Stomach smooth muscle (tissue), 2 donors: ENCODE data around the gene EPHA3.

Experiments
- H3K27ac ChIP-seq: one replicate; pipeline ENCODE4 v1.7.0; 2013; ENCODE audit warnings: mild to moderate bottlenecking, low read length, inconsistent platforms
- H3K27me3 ChIP-seq, 2 donors: one replicate each; pipeline ENCODE4 v1.7.0; 2013; ENCODE audit warnings: low read length in 2 of 2; ENCODE audit not compliant: insufficient read depth in 2 of 2, control insufficient read depth in 1 of 2
- H3K36me3 ChIP-seq, 2 donors: one replicate each; pipeline ENCODE4 v1.7.0; 2013; ENCODE audit warnings: low read length in 2 of 2; ENCODE audit not compliant: control insufficient read depth in 2 of 2, insufficient read depth in 2 of 2
- H3K4me1 ChIP-seq: one replicate; pipeline ENCODE4 v1.7.0; 2013; ENCODE audit warnings: low read length; ENCODE audit not compliant: control insufficient read depth, insufficient read depth
- H3K4me3 ChIP-seq, 2 donors: one replicate each; pipeline ENCODE4 v1.7.0; 2013; ENCODE audit warnings: low read length in 2 of 2
- H3K9ac ChIP-seq, 2 donors: one replicate each; pipeline ENCODE4 v1.7.0; 2013; ENCODE audit warnings: low read length in 2 of 2, mild to moderate bottlenecking in 1 of 2
- H3K9me3 ChIP-seq, 2 donors: one replicate each; pipeline ENCODE4 v1.7.0; 2013; ENCODE audit warnings: low read length in 2 of 2; ENCODE audit not compliant: control insufficient read depth in 2 of 2
- donor health status: healthy.
- donor health status: Pancreatic carcinoma.

EPHA3 gene

DNA sequence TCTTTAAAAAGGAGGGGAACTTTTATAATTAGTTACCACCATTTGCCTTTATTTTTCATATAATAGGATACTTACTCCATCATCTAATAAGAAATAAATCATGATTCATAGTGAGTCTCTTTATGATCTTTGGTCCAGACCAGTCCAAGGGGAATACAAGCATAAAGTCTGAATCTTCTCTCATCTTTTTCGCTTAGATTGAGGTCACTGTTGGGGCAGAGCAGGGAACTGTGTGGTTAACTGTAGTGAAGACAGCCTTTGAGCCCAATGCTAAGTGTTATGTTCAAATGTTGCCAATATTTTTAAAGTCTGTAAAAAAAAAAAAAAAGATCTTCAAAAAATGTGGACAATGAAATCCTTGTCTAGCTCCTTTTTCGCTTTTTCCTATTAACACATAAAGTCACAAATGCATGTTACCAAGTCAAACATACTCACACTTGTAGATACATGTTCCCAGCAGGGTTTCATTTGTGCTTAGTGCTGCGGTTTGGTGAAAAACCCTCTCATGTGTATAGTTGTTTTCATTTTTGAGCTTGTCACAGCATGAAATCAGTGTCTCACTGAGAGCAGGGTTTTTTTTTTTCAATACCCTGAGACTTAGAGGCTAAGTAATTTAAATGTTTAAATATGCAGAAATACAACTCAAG is 72.1 kb downstream of the EPHA3 start:
- H3K4me3 ChIP-seq: no peak overlapping the region
- no peaks in the 10 kb centered on the region for H3K27me3 ChIP-seq
- H3K27ac ChIP-seq: no peak overlapping the region
- no peaks in the 10 kb centered on the region for H3K4me1 ChIP-seq
- H3K9me3 ChIP-seq: no peaks in the 10 kb centered on the region
- H3K36me3 ChIP-seq: no peaks in the 10 kb centered on the region
- H3K9ac ChIP-seq: no peak overlapping the region

DNA sequence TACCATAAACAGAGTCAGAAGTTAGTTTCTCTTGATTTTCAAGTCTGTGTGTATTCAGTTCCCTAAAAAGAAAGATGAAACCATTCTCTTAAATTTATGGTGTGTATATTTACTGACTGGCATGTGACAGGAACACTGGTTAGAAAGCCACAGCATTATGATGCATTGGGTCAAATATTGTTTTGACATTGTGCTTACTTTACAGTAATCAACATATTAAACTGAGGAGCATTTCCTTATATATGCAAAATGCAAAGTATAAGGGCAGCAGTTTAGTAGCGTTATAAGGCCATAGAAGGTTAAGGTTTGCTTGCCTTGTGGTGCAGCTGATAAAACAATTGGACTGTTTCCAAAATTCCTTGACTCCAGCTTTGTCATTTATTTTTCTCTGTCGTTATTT is 72.9 kb downstream of the EPHA3 start:
- no peaks in the 10 kb centered on the region for H3K27me3 ChIP-seq
- H3K4me1 ChIP-seq: no peaks in the 10 kb centered on the region
- no peak overlapping the region for H3K27ac ChIP-seq
- H3K4me3 ChIP-seq: no peak overlapping the region
- no peak overlapping the region for H3K9ac ChIP-seq
- H3K36me3 ChIP-seq: no peaks in the 10 kb centered on the region
- no peaks in the 10 kb centered on the region for H3K9me3 ChIP-seq

DNA sequence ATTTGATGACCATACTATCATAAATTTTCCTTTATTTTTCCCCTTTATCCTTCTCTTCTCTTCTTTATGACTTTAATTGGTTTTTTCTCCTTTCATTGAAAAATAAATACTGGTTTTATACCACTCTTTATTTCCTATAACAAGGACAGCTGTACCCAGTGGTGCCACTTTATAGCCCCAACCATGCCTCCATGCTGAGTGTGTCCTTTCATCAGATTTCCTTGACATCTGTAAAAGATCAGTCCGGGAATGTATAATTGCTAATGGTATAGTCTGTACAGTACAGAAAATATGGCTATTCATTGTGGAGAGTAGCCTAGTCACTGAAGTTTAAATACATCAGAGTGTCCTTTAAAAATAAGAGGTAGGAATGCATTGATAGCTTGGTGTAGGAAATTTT is 74.6 kb downstream of the EPHA3 start:
- Histone ChIP-seq H3K4me1 (no peaks in the 10 kb centered on the region), H3K36me3 (no peaks in the 10 kb centered on the region), H3K4me3 (no peak overlapping the region), H3K9ac (no peak overlapping the region), H3K27ac (no peak overlapping the region), H3K27me3 (no peaks in the 10 kb centered on the region), H3K9me3 (no peaks in the 10 kb centered on the region)

DNA sequence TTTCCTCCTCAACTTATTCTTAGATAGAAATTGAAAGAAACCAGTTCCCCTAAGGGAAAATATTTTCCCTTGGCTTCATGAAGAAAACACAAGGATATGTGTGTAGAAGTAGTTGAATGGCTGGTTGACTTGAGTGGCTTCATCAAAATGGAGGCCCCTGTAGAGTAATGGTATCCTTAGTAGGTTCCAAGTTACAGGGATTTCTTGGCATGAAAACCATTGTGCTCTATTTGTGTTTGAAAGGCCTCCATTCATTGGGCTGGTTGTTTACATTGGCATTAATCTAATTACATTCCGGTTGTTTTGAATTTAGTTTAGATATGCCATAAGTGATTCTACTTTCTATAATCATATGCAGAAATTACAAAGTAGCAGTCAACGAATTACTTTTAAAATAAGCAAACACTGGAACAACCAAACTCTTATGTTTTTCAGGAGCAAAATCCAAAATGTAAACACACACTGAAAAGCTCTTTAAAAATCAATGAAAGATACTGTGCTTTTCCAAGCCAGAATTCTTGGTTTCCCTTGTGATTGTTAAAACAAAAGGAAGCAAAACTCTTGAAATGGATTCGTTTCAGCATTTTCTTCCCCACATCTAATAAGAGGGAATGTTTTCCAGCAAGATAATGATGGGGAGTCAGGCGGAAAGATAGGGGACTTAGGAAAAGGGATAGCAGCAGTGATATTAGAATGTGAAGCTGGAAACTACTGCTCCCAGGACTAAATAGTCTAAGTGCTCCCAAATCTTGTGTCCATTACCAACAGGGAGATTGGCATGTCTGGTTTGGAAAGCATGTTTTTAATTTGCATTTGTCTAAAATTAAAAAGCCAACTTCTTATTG is 77.0 kb downstream of the EPHA3 start:
- no peaks in the 10 kb centered on the region for H3K9me3 ChIP-seq

DNA sequence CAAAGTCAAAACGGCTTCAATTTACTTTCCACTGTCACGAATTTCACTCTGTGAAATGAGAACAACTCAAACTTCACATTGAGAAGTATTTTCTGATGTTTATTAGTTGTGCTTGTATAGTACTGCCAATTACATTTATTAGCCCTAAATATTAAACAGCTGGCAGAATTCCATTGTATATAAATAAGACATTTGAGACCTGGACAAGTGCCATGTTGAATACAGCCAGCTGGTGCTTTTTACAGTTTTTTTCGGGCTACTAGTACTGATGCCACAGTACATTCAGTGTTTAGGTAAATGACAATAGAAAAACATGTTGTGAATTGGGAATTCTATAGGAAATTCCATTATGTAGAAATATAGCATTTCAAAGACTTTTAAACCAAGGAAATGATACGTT is 79.0 kb downstream of the EPHA3 start:
- no peak overlapping the region for H3K9ac ChIP-seq
- H3K27ac ChIP-seq: no peak overlapping the region
- H3K36me3 ChIP-seq: no peaks in the 10 kb centered on the region
- H3K4me1 ChIP-seq: no peaks in the 10 kb centered on the region
- H3K4me3 ChIP-seq: no peak overlapping the region
- H3K9me3 ChIP-seq: no peaks in the 10 kb centered on the region
- H3K27me3 ChIP-seq: no peaks in the 10 kb centered on the region

More for the DNA sequence above, 77.0 kb downstream of the EPHA3 start:
- H3K4me1 ChIP-seq: no peaks in the 10 kb centered on the region
- no peak overlapping the region for H3K4me3 ChIP-seq
- no peaks in the 10 kb centered on the region for H3K36me3 ChIP-seq
- H3K27ac ChIP-seq: no peak overlapping the region
- H3K9ac ChIP-seq: no peak overlapping the region
- H3K27me3 ChIP-seq: no peaks in the 10 kb centered on the region

DNA sequence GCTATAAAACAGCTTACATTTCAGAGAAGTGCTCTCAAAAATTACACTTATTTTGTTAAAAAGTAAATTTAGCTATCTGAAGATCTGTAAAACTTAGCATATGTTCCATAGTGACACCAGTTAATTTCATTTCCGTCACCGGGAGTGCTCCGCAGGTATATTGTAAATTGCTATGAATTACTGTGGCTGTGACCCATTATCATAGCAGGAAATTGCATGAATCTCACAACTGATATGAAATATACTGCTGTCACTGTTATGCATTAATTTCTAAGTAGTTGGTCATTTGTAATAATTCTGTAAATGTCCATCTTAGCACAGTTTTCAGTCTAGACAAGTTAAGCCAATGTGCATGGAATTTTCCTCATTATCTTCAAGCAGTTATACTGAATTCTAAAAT is 91.2 kb downstream of the EPHA3 start:
- H3K9me3 ChIP-seq: no peaks in the 10 kb centered on the region
- H3K36me3 ChIP-seq: no peaks in the 10 kb centered on the region
- H3K4me3 ChIP-seq: no peak overlapping the region
- H3K9ac ChIP-seq: no peak overlapping the region
- no peaks in the 10 kb centered on the region for H3K27me3 ChIP-seq
- no peaks in the 10 kb centered on the region for H3K4me1 ChIP-seq
- H3K27ac ChIP-seq: no peak overlapping the region

DNA sequence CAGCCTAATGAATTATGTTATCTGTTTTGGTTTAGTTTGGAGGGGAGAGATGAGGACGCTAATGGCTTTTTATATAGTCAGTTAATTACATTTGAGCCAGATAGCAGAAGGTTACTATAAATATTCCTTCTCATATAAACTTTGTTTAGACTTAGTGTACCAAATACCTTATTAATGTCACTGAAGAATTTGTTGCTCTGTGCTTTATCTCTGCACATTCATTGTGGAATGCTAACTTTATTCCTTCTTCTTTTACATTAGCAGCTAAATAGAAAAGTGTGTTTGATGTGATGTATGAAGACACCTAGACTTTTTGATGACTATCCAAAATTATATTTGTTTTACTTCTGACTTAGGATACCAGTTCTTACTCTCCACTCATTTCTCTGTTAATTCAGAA is 105.2 kb downstream of the EPHA3 start:
- Histone ChIP-seq H3K36me3 (no peaks in the 10 kb centered on the region), H3K4me1 (no peaks in the 10 kb centered on the region), H3K9ac (no peak overlapping the region), H3K27ac (no peak overlapping the region), H3K9me3 (no peaks in the 10 kb centered on the region), H3K27me3 (no peaks in the 10 kb centered on the region), H3K4me3 (no peak overlapping the region)

DNA sequence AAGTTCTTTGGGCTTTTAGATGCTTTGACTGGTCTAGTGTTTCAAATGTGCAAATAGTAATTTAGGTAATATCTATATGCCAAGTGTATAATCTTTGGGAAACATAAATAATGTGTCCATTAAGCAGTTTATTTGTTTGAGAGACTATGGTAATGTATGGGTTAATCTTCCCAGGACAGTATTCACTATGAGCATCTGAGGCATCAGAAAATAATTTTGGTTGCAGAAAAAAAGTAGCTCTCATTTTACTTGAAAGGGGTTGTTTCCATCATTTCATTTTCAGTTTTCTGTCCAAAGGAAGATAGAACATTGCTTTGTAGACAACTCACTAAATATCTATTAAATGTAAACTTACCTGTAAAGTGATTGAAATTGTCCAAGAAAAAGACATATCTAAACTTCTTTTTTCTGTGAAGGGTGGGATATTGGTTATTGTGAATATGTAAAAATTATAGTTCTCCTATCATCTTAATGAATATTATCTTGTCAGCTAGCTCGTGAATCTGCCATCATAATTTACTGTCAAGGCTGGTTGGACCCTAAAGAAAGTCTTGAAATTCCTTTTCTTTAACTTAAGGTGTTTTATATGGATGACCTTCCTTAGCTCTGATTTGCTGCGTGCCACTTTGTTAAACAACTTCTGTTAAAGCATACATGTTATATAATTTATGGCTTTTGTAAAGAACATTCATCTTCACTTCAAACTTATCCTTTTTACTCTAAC is 108.8 kb downstream of the EPHA3 start:
- no peaks in the 10 kb centered on the region for H3K4me1 ChIP-seq
- H3K9me3 ChIP-seq: no peaks in the 10 kb centered on the region
- no peak overlapping the region for H3K9ac ChIP-seq
- H3K27me3 ChIP-seq: no peaks in the 10 kb centered on the region
- no peak overlapping the region for H3K4me3 ChIP-seq
- H3K36me3 ChIP-seq: no peaks in the 10 kb centered on the region
- H3K27ac ChIP-seq: no peak overlapping the region

DNA sequence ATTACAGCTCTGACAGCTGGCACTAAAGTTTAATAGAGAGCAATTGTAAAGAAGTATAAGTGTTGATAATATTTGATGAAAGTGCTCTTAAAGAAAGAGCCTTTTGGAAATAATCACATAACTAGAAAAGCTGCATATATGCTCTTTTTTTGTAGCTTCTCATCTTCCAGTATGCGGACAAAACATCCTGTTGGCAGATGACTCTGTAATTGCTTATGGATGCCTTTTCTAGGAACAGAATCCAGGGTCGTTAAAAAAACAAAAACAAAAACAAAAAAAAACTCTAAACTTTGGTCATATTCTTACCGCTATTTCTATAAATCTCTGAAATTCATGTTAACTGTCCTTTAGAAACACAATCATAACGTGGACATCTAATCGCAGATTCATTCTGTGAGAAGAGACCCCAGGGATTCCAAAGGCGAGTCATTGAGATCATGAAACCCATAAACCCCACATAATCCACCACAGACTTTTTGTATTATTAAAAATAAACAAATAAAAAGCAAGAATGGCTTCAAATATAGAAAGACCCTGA is 109.8 kb downstream of the EPHA3 start:
- Histone ChIP-seq H3K27me3 (no peaks in the 10 kb centered on the region), H3K4me3 (peak overlapping the region in 1 of 2 donors; percentile 11), H3K9ac (no peak overlapping the region), H3K27ac (no peak overlapping the region), H3K9me3 (no peaks in the 10 kb centered on the region), H3K4me1 (no peaks in the 10 kb centered on the region), H3K36me3 (no peaks in the 10 kb centered on the region)

DNA sequence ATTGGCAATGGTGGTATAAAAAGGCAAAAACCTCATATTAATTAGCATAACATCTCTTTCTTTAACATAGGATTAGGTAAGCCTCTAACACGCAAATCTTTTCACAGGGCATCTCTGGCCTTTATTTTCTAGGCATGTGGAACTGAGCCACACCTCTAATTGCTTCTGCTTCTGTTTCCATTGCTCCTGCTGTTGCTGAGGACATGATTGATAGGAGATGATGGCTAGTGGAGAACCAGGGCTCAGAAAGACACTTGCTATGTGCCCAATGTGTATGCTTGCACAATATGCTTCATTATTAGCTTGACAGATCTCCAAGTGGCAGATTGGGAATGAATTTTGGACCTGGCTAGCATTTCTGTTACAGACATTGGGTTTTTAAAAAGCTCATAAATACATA is 114.5 kb downstream of the EPHA3 start:
- Histone ChIP-seq H3K4me1 (no peaks in the 10 kb centered on the region), H3K4me3 (no peak overlapping the region), H3K9me3 (no peaks in the 10 kb centered on the region), H3K27ac (no peak overlapping the region), H3K27me3 (no peaks in the 10 kb centered on the region), H3K9ac (no peak overlapping the region), H3K36me3 (no peaks in the 10 kb centered on the region)
